ENCODE data around the gene PIGM. TPM values are rescaled to one million over a fixed set of nuclear protein-coding genes. Genes with fewer than 3 reads are reported as not detected.
A peak's percentile ranks its signal among the peaks of the same experiment; 100 is the strongest.

Gene PIGM
- total RNA-seq, 1 experiment from 2014 or later: 4.4 TPM

GRCh38 chr1:160031365-160032164 lies at the start of gene PIGM (continued):
- TF ChIP-seq ESRRA (CRISPR knock-in tag; IDR thresholded peaks at IDR 0.05; ENCODE audit: borderline replicate concordance): no peak; the same call in 1 of the 2 replicates
- TF ChIP-seq ZNF263 (CRISPR knock-in tag; IDR thresholded peaks at IDR 0.05; ENCODE audit: low read depth): no peak
- TF ChIP-seq GTF2I (CRISPR knock-in tag; conservative IDR thresholded peaks at IDR 0.05): no peak
- peak; percentile 70; the same call in 1 of the 2 replicates for TF ChIP-seq ETV6 (CRISPR knock-in tag; IDR thresholded peaks at IDR 0.05)
- TF ChIP-seq ZNF512 (CRISPR knock-in tag; IDR thresholded peaks at IDR 0.05; ENCODE audit: borderline replicate concordance): no peak
- TF ChIP-seq HMGXB4 (CRISPR knock-in tag; IDR thresholded peaks at IDR 0.05): peak; percentile 77; the same call in 1 of the 2 replicates
- no peak for TF ChIP-seq NFYB (CRISPR knock-in tag; conservative IDR thresholded peaks at IDR 0.05; ENCODE audit: low read depth)
- no peak for TF ChIP-seq JAZF1 (CRISPR knock-in tag; IDR thresholded peaks at IDR 0.05)
- no peak for TF ChIP-seq EMX1 (CRISPR knock-in tag; IDR thresholded peaks at IDR 0.05)
- TF ChIP-seq ATF2 (CRISPR knock-in tag; IDR thresholded peaks at IDR 0.05; ENCODE audit: borderline replicate concordance, low read depth): no peak
- peak; percentile 65; the same call in 1 of the 2 replicates for TF ChIP-seq ARID4B (CRISPR knock-in tag; IDR thresholded peaks at IDR 0.05; ENCODE audit: borderline replicate concordance)
- TF ChIP-seq PRDM15 (CRISPR knock-in tag; IDR thresholded peaks at IDR 0.05): peak; percentile 99
- peak; percentile 81; the same call in 1 of the 2 replicates for TF ChIP-seq E2F5 (CRISPR knock-in tag; IDR thresholded peaks at IDR 0.05)
- TF ChIP-seq ATF3 (CRISPR knock-in tag; conservative IDR thresholded peaks at IDR 0.05): no peak
- TF ChIP-seq E2F1 (CRISPR knock-in tag; IDR thresholded peaks at IDR 0.05): 0 out of 2 replicates have a peak, but pooled peaks have one; percentile 12
- TF ChIP-seq USF2 (CRISPR knock-in tag; IDR thresholded peaks at IDR 0.05): no peak
- no peak for TF ChIP-seq IRF2 (CRISPR knock-in tag; IDR thresholded peaks at IDR 0.05; ENCODE audit: borderline replicate concordance, low read depth)
- no peak for TF ChIP-seq NFE2L1 (CRISPR knock-in tag; IDR thresholded peaks at IDR 0.05)
- no peak for TF ChIP-seq IRF1 (CRISPR knock-in tag; IDR thresholded peaks at IDR 0.05)
